WERI-Rb-1 (cell line): ENCODE results near the gene MRPL4.
A peak's percentile ranks its signal among the peaks of the same experiment; 100 is the strongest.

Experiments
- DNase-seq: peaks from one replicate; pipeline ENCODE4 v3.0.0-alpha.2; 2020
- H3K27ac ChIP-seq: fragments of 250-450 bp; sonication (Bioruptor Pico); 2 replicates; pipeline ENCODE4 v1.5.1; 2020; ENCODE audit warnings: mild to moderate bottlenecking, moderate library complexity
- H3K27me3 ChIP-seq: fragments of 250-450 bp; sonication (Bioruptor Pico); 2 replicates; pipeline ENCODE4 v1.5.1; 2021; ENCODE audit warnings: mild to moderate bottlenecking, low read depth, moderate library complexity; ENCODE audit not compliant: insufficient read depth, severe bottlenecking
- H3K36me3 ChIP-seq: fragments of 250-450 bp; sonication (Bioruptor Pico); 2 replicates; pipeline ENCODE4 v1.5.1; 2020; ENCODE audit warnings: mild to moderate bottlenecking, moderate library complexity
- H3K4me3 ChIP-seq: 2 replicates; pipeline ENCODE4 v1.5.1; 2011; ENCODE audit warnings: low read depth, mild to moderate bottlenecking, control low read depth, low read length
- H3K9me3 ChIP-seq: fragments of 250-450 bp; sonication (Bioruptor Pico); 2 replicates; pipeline ENCODE4 v1.5.1; 2021; ENCODE audit warnings: mild to moderate bottlenecking, moderate library complexity; ENCODE audit not compliant: severe bottlenecking
- TF ChIP-seq, protein P1 (sequence below): IDR thresholded peaks from 2 replicates; pipeline ENCODE4 v1.5.1; 2011; ENCODE audit warnings: low read depth, mild to moderate bottlenecking, control low read depth, inconsistent platforms, low read length

MRPL4 gene

DNA sequence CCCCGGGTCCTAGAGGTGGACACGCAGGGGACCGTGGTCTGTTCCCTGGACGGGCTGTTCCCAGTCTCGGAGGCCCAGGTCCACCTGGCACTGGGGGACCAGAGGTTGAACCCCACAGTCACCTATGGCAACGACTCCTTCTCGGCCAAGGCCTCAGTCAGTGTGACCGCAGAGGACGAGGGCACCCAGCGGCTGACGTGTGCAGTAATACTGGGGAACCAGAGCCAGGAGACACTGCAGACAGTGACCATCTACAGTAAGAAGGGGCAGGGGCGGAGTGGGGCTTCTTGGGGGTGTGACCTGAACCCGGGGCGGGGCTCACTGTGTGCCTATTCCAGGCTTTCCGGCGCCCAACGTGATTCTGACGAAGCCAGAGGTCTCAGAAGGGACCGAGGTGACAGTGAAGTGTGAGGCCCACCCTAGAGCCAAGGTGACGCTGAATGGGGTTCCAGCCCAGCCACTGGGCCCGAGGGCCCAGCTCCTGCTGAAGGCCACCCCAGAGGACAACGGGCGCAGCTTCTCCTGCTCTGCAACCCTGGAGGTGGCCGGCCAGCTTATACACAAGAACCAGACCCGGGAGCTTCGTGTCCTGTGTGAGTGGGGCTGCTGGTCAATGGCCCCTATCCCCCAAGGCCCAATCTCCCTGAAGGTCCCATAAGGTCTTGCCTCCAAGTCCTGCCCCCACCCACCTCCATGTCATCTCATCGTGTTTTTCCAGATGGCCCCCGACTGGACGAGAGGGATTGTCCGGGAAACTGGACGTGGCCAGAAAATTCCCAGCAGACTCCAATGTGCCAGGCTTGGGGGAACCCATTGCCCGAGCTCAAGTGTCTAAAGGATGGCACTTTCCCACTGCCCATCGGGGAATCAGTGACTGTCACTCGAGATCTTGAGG, 32.3 kb downstream of the MRPL4 start:
- Histone ChIP-seq H3K27me3 (no peaks in the 10 kb centered on the region), H3K36me3 (no peaks in the 10 kb centered on the region), H3K27ac (no peak overlapping the region), H3K9me3 (no peaks in the 10 kb centered on the region), H3K4me3 (no peak overlapping the region)
- TF ChIP-seq, protein P1, sequence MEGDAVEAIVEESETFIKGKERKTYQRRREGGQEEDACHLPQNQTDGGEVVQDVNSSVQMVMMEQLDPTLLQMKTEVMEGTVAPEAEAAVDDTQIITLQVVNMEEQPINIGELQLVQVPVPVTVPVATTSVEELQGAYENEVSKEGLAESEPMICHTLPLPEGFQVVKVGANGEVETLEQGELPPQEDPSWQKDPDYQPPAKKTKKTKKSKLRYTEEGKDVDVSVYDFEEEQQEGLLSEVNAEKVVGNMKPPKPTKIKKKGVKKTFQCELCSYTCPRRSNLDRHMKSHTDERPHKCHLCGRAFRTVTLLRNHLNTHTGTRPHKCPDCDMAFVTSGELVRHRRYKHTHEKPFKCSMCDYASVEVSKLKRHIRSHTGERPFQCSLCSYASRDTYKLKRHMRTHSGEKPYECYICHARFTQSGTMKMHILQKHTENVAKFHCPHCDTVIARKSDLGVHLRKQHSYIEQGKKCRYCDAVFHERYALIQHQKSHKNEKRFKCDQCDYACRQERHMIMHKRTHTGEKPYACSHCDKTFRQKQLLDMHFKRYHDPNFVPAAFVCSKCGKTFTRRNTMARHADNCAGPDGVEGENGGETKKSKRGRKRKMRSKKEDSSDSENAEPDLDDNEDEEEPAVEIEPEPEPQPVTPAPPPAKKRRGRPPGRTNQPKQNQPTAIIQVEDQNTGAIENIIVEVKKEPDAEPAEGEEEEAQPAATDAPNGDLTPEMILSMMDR: no peak
- no peak for DNase-seq

DNA sequence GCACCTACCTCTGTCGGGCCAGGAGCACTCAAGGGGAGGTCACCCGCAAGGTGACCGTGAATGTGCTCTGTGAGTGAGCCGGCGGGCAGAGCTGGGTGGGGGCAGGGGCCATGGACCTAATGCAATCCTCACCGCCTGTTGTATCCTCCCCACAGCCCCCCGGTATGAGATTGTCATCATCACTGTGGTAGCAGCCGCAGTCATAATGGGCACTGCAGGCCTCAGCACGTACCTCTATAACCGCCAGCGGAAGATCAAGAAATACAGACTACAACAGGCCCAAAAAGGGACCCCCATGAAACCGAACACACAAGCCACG, 32.9 kb downstream of the MRPL4 start:
- Histone ChIP-seq H3K36me3 (no peaks in the 10 kb centered on the region), H3K4me3 (no peak overlapping the region), H3K27me3 (no peaks in the 10 kb centered on the region), H3K27ac (no peak overlapping the region), H3K9me3 (no peaks in the 10 kb centered on the region)
- TF ChIP-seq, protein P1: no peak
- no peak for DNase-seq

DNA sequence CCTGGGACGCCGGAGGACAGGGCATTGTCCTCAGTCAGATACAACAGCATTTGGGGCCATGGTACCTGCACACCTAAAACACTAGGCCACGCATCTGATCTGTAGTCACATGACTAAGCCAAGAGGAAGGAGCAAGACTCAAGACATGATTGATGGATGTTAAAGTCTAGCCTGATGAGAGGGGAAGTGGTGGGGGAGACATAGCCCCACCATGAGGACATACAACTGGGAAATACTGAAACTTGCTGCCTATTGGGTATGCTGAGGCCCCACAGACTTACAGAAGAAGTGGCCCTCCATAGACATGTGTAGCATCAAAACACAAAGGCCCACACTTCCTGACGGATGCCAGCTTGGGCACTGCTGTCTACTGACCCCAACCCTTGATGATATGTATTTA, 33.4 kb downstream of the MRPL4 start:
- no peak for DNase-seq
- no peaks in the 10 kb centered on the region for H3K9me3 ChIP-seq
- H3K27ac ChIP-seq: no peak overlapping the region
- peaks cover 1% of the 10 kb centered on the region for H3K27me3 ChIP-seq
- no peak overlapping the region for H3K4me3 ChIP-seq
- TF ChIP-seq, protein P1: no peak
- no peaks in the 10 kb centered on the region for H3K36me3 ChIP-seq

DNA sequence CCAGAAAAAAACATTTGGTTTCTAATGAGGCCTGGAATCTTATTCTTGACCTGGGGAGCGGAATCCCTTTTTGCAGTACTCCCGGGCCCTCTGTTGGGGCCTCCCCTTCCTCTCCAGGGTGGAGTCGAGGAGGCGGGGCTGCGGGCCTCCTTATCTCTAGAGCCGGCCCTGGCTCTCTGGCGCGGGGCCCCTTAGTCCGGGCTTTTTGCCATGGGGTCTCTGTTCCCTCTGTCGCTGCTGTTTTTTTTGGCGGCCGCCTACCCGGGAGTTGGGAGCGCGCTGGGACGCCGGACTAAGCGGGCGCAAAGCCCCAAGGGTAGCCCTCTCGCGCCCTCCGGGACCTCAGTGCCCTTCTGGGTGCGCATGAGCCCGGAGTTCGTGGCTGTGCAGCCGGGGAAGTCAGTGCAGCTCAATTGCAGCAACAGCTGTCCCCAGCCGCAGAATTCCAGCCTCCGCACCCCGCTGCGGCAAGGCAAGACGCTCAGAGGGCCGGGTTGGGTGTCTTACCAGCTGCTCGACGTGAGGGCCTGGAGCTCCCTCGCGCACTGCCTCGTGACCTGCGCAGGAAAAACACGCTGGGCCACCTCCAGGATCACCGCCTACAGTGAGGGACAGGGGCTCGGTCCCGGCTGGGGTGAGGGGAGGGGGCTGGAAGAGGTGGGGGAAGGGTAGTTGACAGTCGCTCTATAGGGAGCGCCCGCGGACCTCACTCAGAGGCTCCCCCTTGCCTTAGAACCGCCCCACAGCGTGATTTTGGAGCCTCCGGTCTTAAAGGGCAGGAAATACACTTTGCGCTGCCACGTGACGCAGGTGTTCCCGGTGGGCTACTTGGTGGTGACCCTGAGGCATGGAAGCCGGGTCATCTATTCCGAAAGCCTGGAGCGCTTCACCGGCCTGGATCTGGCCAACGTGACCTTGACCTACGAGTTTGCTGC, 35.1 kb downstream of the MRPL4 start, which contains the start of gene ICAM4:
Gene ICAM4, plus strand, starts transcription at position 153 of the 935 bp plus-strand sequence. Its CDS starts 58 bp downstream, at position 211.
- Histone ChIP-seq H3K36me3 (no peaks in the 10 kb centered on the region), H3K4me3 (no peak within 1 kb of the TSS), H3K27ac (no peak within 1 kb of the TSS), H3K27me3 (peaks cover 9% of the 10 kb centered on the region), H3K9me3 (no peaks in the 10 kb centered on the region)
- TF ChIP-seq, protein P1: no peak
- no peak for DNase-seq

DNA sequence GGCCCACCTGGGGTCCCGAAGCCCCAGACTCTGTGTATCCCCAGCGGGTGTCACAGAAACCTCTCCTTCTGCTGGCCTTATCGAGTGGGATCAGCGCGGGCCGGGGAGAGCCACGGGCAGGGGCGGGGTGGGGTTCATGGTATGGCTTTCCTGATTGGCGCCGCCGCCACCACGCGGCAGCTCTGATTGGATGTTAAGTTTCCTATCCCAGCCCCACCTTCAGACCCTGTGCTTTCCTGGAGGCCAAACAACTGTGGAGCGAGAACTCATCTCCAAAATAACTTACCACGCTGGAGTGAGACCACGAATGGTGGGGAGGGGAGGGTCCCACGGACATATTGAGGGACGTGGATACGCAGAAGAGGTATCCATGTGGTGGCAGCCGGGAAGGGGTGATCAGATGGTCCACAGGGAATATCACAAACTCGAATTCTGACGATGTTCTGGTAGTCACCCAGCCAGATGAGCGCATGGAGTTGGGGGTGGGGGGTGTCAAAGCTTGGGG, 36.7 kb downstream of the MRPL4 start:
- Histone ChIP-seq H3K36me3 (peaks cover 3% of the 10 kb centered on the region; the same call in 1 of the 2 replicates), H3K9me3 (no peaks in the 10 kb centered on the region), H3K27ac (no peak overlapping the region), H3K4me3 (peak overlapping the region; percentile 63), H3K27me3 (peaks cover 9% of the 10 kb centered on the region)
- TF ChIP-seq, protein P1: no peak
- DNase-seq: peak; percentile 67
